ENCODE measurements around the gene SMAD4. TPM values are rescaled to one million over a fixed set of nuclear protein-coding genes. Genes with fewer than 3 reads are reported as not detected.

Gene SMAD4
- total and polyA plus RNA-seq, 2 donors (not counting 3 experiments of a cell fraction or from before 2014, with no cell fraction given): 63.5 to 82.8 TPM

GRCh38 chr18:51088410-51088809 is 58.4 kb downstream of the SMAD4 start:
- Histone ChIP-seq H3K9ac (replicated peaks; ENCODE audit: extremely low read depth, insufficient read depth, low read length) (no peak overlapping the region), H3K27me3 (ENCODE audit: control insufficient read depth in 2 of 2, insufficient read depth in 2 of 2, low read length in 2 of 2) (no peaks in the 10 kb centered on the region), H3K4me1 (ENCODE audit: control insufficient read depth, extremely low read depth, insufficient read depth, low read length) (peaks cover 1% of the 10 kb centered on the region), H3K4me3 (replicated peaks in 1 of 3; ENCODE audit: insufficient read depth in 1 of 3, low read depth in 1 of 3, low read length in 3 of 3) (no peak overlapping the region), H3K36me3 (ENCODE audit: control insufficient read depth in 2 of 2, extremely low read depth in 1 of 2, insufficient read depth in 2 of 2, low read length in 2 of 2) (peaks cover 0 to 2% of the 10 kb centered on the region in 2 experiments), H3K9me3 (replicated peaks; ENCODE audit: control insufficient read depth, insufficient read depth, low read length) (no peaks in the 10 kb centered on the region), H3K4me2 (ENCODE audit: insufficient read depth, low read length) (no peak overlapping the region), H3K79me2 (ENCODE audit: control insufficient read depth, insufficient read depth, low read length) (no peaks in the 10 kb centered on the region), H2AFZ (ENCODE audit: low read depth, low read length) (no peak overlapping the region), H4K20me1 (replicated peaks; ENCODE audit: control insufficient read depth, extremely low read depth, insufficient read depth, low read length) (no peaks in the 10 kb centered on the region), H3K9me1 (replicated peaks; ENCODE audit: control insufficient read depth, extremely low read depth, insufficient read depth, low read length) (no peaks in the 10 kb centered on the region), H3K27ac (ENCODE audit: insufficient read depth, low read depth, low read length) (no peak overlapping the region)
- intact Hi-C loops (cut with micrococcal nuclease) (no loop called here), dilution Hi-C loops (cut with MboI; ENCODE audit: extremely low pct_ligation_motif_present, low sequenced_read_pairs) (no loop called here)
- no peak for DNase-seq (ENCODE audit: low read depth, low spot score)
- no peak for FAIRE-seq
- ChIA-PET CTCF (no interaction called here), POLR2A (no interaction called here)
- TF ChIP-seq POLR2AphosphoS5 (IDR thresholded peaks at IDR 0.05; ENCODE audit: insufficient read depth, low read depth, low read length) (no peak), MAX (IDR thresholded peaks at IDR 0.05; ENCODE audit: insufficient read depth, insufficient read length) (no peak), CTCF (IDR thresholded peaks at IDR 0.05; ENCODE audit: extremely low read depth in 1 of 2, insufficient read depth in 1 of 2, low read depth in 1 of 2, low read length in 2 of 2) (no peak), EZH2 (IDR thresholded peaks at IDR 0.05; ENCODE audit: borderline replicate concordance, low read depth, low read length, severe bottlenecking) (no peak), FOS (IDR thresholded peaks at IDR 0.05; ENCODE audit: borderline replicate concordance, insufficient read depth, low read length) (no peak), POLR2A (IDR thresholded peaks at IDR 0.05; ENCODE audit: low read depth, low read length) (no peak), MYC (IDR thresholded peaks at IDR 0.05; ENCODE audit: low read depth, low read length) (no peak), GATA2 (IDR thresholded peaks at IDR 0.05; ENCODE audit: insufficient read depth, insufficient read length, low read depth, low read length) (no peak), JUN (IDR thresholded peaks at IDR 0.05; ENCODE audit: borderline replicate concordance, insufficient read depth, insufficient read length, low read depth) (no peak)
- no TSS peak for BruUV-seq (replicated peaks)
